Activated T-cell treated with anti-CD3 and anti-CD28 coated beads for 4 hours (primary cell): Measurements from ENCODE around the gene CDKN3.
"Not testable (repeated sequence)": the region's sequence is repeated elsewhere in the genome, so short reads cannot be mapped to it uniquely, and the experiment has no call there.

ENCODE experiments used
- DNase-seq: peaks from one replicate; pipeline ENCODE4 v3.0.0-alpha.2; 2020

Gene CDKN3

DNA sequence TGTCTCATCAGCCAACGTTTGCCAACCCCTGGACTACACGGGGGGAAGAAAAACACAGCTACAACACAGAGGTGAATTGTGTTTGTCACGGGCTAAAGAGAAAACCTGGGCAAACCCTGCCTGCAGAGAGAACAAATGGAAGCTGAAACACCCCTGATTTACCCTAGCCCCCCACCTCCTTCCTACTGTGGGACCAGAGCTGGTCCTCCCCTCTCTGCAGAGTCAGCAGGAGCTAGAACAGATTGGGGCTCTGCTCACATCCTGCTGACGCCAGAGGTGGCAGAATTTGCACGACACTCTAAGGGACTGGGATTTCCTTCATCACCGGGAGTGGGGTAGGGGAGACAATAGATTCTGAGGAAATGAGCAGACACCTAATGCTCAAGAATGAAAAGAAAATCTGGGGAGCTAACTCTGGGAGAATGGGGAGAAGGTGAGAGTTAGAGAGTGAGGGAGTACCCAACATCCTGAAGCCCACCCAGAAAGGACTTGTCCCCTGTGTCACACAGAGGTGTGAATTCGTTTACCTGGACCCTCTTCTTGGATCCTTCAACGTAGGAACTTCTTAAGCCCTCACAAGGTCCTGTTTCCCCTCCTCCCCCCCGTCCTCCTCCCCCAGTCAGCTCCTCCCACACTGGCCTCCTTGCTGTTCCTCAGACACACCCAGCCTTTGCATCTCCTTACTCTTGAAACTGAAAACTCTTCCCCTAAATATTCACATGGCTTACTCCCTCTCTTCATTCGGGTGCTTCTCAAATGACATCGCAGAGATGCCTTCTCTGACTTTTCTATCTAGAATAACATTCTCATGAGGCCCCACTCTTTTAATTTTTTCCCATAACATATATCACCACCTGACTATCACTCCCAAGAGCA is 26.2 kb upstream of the CDKN3 start:
- no peak for DNase-seq

DNA sequence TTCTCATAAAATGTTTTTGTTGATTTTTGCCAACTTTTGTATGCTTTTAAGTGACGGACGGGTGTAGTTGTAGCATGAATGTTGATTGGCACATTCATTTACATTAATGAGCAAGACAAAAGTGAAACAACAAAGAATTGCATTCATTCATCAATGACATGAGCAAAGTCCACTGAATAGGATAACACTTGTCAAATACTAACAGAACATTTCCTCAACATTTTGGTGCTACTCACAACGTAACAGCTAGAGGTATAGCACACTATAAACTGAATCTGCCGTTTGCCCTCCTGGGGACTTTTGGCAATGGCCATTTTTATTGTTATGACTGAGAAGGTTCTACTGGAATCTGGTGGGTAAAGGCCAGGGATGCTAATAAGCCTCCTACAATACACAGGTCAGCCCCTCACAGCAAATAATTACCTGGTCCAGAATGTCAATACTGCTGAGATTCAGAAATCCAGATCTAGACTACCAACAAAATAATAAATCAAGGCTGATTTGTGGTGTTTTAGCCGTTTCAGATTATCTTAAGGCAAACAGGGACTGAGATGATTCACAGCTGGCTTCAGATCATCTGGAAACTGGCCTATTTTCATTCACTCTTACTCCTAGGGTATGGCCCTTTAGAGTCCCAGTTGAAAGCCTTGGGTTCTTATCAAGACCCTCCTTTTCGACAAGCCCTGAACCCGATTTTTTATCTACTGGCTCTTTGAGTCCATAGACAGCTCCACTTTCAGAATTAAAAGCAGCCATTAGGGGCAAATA is 22.5 kb upstream of the CDKN3 start:
- DNase-seq = no peak

DNA sequence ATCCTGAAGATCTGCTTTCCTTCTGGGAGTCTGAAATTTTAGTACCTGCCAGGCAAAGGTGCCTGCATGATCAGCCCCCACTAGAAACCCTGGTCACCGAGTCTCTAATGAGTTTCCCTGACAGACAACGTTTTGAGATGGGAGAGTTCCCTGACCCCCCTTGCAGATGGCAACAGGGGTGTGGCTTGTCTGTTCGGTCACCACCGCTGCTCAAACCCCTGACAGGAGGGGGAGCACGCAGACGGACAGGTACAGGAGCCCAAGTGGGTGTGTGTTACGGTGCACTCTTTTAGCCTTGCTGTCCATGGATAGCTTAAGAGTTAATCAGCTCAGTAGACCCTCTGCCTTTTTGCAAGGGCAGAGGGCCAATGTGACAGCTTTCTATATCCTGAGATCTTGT is 19.3 kb upstream of the CDKN3 start:
- DNase-seq = no peak

DNA sequence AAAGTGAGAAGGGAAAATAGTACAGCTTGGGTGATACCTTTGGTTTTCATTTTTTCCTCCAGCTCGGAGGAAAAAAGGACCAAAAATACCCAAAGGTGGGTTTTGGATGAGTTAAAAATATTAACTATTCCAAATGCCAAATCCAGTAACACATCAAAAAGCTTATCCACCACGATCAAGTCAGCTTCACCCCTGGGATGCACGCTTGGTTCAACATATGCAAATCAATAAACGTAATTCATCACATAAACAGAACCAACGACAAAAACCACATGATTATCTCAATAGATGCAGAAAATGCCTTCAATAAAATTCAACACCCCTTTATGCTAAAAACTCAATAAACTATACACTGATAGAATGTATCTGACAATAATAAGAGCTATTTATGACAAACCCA is 17.9 kb upstream of the CDKN3 start:
- DNase-seq = not testable (repeated sequence)

DNA sequence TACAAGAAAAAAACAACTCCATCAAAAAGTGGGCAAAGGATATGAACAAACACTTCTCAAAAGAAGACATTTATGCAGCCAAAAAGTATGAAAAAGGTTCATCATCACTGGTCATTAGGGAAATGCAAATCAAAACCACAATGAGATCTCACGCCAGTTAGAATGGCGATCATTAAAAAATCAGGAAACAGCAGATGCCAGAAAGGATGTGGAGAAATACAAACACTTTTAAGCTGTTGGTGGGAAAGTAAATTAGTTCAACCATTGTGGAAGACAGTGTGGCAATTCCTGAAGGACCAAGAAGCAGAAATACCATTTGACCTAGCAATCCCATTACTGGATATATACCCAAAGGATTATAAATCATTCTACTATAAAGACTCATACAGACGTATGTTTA is 16.2 kb upstream of the CDKN3 start:
- not testable (repeated sequence) for DNase-seq

DNA sequence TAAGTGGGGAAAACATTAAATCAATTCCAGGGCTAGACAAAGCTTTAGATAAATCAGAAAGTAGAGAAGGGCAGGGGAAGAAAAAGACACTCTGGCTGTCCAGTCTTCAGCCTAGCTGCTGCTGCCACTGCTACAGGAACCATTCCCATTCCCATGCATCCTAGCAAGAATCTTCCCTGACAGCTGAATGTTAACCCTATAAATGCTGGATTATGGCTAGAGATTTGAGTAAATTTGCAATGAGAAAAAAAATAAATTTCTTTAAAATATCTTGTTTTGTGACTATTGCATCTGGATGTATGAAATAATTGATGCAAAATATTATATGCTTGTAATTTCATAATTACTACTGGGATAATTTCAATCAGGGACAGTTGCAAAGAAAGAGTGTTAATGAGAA is 15.0 kb upstream of the CDKN3 start:
- no peak for DNase-seq

DNA sequence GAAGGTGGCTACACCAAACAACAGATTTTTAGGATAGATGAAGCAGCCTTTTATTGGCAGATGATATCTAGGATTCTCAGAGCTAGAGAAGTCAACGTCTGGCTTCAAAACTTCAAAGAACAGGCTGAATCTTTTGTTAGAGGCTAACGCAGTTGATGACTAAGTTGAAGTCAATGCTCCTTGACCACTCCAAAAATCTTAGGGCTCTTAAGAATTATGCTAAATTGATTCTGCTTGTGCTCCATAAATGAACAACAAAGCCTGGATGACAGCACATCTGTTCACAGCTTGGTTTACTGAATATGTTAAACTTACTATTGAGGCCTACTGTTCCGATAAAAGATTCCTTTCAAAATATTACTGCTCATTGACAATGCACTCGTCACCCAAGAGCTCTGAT is 13.0 kb upstream of the CDKN3 start:
- DNase-seq = no peak

DNA sequence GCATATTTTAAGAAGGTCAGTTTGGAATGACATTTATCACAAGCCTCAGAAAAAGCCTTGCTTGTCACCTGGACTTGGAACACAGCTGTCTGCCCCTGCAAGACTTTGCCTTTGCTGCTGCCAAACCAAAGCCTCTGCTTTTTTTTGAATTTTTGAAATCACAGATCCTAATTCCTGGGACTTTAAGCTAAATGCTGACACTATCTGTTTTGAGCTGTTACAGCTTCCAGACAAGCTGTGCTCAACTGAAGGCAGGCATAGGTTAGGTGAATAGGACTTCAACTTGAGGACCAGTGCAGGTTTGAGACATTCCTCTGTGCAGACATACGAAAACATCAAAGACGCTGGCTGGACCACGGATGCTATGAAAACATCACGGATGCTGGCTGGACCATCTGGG is 11.3 kb upstream of the CDKN3 start:
- DNase-seq = no peak

DNA sequence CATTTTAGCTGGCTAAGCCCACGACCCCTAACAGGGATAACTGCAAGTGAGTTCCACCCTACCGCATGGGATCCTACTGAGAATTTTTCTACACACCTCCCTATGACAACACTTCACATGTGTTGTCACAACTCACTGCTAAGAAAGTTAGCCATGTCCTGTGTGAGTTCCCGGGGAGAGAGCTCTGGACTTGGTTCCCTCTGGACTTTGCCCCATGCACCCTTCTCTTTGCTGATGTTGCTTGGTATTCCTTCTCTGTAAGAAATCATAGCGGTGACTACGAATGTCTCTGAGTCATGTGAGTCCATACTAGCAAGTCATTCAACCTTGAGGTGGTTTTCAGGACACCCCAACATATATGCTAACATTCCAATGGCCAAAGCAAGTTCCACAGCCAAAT is 9.5 kb upstream of the CDKN3 start:
- no peak for DNase-seq

DNA sequence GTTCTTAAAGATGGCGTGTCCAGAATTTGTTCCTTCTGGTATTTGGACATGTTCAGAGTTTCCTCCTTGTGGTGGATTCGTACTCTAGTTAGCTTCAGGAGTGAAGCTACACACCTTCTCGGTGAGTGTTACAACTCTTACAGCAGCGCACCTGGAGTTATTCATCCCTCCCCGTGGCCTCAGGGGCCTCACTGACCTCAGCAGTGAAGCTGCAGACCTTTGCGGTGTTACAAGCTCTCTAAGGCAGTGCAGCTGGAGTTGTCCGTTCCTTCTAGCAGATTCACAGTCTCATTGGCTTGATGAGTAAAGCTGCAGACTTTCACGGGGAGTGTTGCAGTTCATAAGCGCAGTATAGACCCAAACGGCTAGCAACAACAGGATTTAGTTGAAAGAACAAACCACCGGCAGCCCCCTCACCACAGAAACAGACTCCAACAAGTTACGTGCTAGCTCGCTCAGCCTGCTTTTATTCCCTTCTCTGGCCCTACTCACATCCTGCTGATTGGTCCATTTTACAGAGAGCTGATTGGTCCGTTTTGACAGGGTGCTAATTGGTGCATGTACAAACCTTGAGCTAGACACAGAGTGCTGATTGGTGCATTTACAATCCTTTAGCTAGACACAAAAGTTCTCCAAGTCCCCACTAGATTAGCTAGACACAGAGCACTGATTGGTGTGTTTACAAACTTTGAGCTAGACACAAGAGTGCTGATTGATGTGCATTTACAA is 4.5 kb upstream of the CDKN3 start:
- no peak for DNase-seq

DNA sequence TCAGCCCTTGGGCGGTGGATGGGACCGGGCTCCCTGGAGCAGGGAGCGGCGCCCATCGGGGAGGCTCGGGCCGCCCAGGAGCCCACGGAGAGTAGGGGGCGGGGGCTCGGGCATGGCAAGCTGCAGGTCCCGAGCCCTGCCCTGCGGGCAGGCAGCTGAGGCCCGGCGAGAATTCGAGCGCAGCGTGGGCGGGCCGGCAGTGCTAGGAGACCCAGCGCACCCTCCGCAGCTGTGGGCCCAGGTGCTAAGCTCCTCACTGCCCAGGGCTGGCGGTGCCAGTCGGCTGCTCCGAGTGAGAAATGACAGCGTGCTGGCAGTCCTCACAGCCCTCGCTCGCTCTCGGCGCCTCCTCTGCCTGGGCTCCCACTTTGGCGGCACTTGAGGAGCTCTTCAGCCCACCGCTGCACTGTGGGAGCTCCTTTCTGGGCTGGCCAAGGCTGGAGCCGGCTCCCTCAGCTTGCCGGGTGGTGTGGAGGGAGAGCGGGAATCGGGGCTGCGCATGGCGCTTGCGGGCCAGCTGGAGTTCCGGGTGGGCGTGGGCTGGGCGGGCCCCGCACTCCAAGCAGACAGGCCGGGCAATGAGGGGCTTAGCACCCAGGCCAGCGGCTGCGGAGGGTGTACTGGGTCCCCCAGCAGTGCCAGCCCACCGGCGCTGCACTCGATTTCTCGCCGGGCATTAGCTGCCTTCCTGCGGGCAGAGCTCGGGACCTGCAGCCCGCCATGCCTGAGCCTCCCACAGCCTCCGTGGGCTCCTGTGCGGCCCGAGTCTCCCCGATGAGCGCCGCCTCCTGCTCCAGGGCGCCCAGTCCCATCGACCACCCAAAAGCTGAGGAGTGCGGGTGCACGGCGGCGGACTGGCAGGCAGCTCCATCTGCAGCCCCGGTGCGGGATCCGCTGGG is 3.6 kb upstream of the CDKN3 start:
- DNase-seq = not testable (repeated sequence)

DNA sequence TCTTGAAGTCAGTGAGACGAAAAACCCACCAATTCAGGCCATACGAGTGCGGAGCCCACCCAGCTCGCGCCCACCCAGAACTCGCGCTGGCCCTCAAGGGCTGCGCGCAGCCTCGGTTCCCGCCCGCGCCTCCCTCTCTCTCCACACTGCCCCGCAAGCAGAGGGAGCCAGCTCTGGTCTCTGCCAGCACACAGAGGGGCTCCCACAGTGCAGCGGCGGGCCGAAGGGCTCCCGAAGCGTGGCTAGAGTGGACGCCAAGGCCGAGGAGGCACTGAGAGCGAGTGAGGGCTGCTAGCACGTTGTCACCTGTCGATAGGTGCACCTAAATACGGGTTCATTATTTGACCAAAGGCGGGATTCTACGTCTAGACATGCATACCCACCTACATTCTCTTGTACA is 2.2 kb upstream of the CDKN3 start:
- DNase-seq = no peak

DNA sequence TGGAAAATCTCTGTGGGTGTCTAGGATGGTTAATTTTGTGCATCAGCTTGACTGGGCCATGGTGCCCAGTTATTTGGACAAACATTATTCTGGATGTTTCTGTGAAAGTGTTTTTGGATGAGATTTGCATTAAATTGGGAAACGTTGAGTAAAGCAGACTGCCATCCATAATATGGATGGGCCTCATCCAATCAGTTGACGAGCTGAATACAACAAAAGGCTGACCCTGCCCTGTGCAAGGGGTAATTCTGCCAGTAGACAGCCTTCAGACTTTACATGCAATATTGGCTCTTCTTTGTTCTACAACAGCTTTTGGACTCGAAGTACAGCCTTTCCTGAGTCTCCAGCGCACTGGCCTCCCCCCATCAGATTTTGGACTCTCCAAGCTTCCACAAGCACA is 1.5 kb upstream of the CDKN3 start:
- no peak for DNase-seq

DNA sequence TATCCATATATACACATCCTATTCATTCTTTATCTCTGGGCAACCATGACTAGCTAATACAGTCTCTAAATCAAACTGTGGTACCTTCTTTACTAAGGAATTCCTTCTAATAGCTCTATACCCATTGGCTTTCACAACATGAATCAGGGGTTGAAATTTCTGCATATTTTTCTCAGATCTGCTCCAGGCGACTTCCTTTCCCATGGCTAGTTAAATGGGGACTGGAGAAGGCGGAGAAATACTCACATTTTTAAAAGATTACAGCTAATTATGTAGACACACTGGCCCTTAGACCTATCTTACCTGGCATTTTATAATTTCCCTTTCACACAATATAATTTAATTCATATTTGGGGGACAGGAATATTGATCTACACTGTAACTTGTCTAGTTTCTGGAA is 1.1 kb upstream of the CDKN3 start:
- no peak for DNase-seq

DNA sequence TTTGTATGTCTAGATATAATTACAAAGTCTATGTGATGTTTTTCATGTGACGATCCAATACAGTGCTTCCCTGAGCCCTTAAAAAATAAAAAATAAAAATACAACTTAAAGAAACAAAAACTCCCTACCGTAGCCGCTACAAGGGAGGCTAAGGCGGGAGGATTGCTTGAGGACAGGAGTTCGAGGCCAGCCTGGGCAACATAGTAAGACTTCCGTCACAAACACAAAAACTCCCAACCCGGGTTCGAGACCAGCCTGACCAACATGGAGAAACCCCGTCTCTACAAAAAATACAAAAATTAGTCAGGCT is 669 bp upstream of the CDKN3 start:
- no peak for DNase-seq

DNA sequence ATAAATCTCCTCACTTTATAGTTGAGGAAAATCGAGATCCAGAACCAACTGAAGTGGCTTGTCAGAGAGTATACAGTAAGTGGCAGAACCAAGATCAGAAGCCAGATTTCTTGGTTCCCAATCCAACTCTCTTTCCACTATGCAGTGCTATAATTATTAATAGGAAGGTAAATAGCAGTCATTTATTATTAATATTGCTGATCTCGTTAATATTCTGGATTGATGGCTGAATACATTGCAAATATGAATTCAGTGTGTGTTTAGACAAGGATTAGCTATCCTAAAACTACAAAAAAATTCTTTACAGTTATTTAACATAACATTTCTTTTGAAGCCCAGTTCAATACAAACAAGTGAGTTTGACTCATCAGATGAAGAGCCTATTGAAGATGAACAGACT is 2.8 kb downstream of the CDKN3 start:
- DNase-seq = no peak

DNA sequence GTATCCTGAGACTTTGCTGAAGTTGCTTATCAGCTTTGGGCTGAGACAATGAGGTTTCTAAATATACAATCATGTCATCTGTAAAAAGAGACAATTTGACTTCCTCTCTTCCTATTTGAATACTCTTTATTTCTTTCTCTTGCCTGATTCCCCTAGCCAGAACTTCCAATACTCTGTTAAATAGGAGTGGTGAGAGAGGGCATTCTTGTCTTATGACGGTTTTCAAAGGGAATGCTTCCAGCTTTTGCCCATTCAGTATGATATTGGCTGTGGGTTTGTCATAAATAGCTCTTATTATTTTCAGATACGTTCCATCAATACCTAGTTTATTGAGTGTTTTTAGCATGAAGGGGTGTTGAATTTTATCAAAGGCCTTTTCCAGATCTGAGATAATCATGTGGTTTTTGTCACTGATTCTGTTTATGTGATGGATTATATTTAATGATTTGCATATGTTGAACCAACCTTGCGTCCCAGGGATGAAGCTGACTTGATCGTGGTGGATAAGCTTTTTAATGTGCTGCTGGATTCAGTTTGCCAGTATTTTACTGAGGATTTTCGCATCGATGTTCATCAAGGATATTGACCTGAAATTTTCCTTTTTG is 6.7 kb downstream of the CDKN3 start:
- not testable (repeated sequence) for DNase-seq

DNA sequence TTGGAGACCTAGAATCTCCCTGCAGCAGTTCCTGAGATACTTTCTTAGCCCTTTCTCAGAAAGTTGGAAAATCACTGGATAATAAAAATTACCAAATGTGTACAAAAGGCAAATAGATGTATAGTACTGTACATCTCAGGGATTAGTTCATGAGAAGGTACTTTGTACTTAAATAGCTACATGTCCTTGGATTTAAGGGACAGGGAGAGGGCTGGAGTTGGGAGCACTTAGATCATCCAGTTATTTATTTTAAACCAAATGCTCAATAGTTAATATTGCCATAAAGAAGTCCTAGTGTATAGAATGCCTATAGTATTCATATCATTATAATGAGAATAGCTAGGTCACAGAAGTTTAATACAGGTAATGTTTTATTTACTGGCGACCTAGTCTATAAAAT is 13.4 kb downstream of the CDKN3 start:
- no peak for DNase-seq

DNA sequence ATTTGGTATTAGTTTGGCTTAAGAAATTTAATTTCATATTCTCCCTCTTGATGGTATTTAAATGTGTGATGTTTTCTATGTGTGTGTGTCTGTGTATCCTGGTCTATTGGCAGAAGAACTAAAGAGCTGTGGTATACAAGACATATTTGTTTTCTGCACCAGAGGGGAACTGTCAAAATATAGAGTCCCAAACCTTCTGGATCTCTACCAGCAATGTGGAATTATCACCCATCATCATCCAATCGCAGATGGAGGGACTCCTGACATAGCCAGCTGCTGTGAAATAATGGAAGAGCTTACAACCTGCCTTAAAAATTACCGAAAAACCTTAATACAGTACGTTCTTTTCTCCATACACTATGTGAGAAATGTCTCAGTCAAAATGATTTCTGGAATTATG is 14.6 kb downstream of the CDKN3 start:
- no peak for DNase-seq

DNA sequence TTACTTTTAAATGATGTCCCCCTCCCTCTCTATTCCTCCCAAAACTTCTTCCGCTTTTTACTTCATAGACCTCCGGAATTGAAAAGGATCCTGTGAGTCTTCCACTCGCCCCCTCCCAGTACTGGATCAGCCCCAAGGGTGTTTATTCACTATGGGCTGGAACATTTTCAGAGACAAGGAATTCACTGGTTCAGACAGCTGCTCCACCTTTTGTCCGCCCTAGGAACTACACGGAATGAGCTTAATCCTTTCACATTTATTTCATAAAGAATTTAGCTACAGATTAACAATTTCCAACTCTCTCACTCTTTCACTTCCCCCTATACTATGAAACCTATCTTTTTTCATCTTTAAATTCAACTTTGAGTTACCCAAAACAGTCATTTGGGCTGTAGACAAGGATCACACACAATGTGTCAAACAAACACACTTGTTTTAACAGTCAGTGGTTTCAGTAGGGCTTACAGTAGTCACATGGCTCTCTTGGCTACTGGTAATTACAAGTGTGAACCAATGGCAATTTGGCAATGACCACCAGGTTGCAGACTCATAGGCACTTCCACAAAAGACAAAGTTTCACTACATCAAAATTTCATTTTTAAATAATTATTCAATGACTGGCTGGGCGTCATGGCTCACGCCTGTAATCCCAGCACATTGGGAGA is 23.8 kb downstream of the CDKN3 start:
- no peak for DNase-seq

DNA sequence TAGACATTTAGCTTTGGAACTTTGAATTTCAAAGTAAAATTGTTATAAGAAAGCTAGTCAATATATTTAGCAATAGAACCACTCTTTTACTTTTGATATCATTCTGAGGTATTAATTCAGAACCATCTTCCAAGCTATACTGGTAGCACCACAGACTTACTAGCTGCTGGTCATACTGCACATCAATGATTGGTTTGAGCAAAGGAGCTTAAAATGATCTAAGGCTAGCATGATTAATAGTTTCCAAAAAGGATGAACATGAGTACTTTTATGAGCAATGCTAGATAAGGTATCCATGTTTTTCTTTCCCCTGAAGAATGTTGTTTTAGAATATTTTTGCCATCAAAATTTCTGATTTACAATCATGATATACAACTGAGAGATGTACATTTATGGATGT is 27.2 kb downstream of the CDKN3 start:
- no peak for DNase-seq

DNA sequence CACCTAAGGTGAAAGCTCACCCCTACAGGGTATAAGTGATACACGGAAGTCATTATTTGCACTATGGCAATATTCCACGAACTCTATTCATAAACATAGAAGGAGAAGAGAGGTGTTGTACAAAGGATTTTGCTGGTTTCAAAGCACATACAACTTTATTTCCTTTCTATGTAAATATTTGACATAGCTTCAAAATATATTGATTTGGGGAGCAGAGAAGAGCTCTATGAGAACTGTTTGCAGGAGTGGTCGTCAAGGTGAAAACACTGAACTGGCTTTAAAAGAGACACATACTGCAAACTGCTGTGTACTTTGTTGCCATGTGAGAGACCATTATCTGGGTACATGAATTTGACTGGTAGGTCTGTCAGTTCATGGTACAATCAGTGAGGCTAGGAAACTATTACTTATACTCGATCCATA is 27.7 kb downstream of the CDKN3 start:
- DNase-seq = no peak
